HG03442 (cell line): ENCODE data around the gene NLRC3.
"Not testable (repeated sequence)": the region's sequence is repeated elsewhere in the genome, so short reads cannot be mapped to it uniquely, and the experiment has no call there.

Experiments
- ATAC-seq: cut with Tn5 transposase; IDR thresholded peaks from one replicate; pipeline ENCODE4 v1.9.1; 2021; ENCODE audit warnings: mild to moderate bottlenecking, moderate library complexity; ENCODE audit not compliant: unreplicated experiment

Gene NLRC3, protein sequence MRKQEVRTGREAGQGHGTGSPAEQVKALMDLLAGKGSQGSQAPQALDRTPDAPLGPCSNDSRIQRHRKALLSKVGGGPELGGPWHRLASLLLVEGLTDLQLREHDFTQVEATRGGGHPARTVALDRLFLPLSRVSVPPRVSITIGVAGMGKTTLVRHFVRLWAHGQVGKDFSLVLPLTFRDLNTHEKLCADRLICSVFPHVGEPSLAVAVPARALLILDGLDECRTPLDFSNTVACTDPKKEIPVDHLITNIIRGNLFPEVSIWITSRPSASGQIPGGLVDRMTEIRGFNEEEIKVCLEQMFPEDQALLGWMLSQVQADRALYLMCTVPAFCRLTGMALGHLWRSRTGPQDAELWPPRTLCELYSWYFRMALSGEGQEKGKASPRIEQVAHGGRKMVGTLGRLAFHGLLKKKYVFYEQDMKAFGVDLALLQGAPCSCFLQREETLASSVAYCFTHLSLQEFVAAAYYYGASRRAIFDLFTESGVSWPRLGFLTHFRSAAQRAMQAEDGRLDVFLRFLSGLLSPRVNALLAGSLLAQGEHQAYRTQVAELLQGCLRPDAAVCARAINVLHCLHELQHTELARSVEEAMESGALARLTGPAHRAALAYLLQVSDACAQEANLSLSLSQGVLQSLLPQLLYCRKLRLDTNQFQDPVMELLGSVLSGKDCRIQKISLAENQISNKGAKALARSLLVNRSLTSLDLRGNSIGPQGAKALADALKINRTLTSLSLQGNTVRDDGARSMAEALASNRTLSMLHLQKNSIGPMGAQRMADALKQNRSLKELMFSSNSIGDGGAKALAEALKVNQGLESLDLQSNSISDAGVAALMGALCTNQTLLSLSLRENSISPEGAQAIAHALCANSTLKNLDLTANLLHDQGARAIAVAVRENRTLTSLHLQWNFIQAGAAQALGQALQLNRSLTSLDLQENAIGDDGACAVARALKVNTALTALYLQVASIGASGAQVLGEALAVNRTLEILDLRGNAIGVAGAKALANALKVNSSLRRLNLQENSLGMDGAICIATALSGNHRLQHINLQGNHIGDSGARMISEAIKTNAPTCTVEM

DNA sequence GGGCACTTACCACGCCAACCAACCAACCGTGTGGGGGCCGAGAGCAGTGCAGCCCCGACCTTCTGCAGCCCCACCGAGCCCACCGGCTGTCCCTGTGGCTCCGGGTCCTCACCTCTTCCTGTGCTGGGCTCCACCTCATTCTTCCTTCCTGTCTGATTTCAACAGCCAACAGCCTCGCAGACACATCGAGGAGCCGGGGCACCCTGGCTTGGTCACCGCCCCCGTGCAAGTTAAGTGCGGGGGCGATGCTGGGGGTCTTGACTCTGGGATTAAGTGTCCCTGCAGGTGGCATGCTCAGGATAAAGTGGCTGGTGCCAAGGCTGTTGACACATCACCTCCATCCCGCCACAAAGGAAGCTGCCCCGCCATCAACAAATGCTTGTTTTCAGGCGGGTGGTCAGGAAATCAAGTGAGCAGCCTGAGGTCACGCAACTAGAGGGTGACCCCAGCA is at the start of gene NLRC3:
NLRC3 (minus strand) TSS at position 102 of the 451 bp plus-strand sequence. CDS start 12,367 bp downstream, outside the sequence.
- no peak for ATAC-seq

DNA sequence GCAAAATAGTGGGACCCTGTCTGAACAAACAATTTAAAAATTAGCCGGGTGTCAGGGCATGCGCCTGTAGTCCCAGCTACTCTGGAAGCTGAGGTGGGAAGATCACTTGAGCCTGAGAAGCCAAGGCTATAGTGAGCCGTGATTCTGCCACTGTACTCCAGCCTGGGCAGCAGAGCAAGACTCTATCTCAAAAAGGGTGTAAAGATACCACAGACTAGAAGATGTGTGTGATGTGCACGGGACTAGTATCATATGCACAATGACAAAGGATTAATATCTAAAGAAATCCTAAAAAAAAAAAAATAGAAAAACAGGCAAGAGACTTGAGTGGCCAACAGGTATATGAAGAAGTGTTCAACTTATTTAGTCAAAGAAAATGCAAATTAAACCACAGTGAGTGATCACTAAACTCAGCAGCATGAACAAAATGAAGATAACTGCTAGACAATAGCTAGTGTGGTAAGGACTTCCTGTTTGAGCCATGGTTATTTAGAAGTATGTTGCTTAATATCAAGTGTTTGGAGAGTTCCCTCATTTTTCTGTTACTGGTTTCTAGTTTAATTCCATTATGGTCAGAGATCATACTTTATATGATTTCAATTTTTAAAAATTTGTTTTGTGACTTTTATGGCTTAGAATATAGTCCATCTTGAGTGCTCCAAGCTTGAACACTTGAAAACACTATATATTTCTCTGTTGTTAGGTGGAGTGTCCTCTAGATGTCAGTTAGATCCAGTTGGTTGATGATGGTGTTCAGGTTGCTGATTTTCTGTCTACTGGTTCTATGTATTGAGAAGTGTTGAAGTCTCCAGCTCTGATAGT is 48.9 kb upstream of the NLRC3 start:
- ATAC-seq = no peak

DNA sequence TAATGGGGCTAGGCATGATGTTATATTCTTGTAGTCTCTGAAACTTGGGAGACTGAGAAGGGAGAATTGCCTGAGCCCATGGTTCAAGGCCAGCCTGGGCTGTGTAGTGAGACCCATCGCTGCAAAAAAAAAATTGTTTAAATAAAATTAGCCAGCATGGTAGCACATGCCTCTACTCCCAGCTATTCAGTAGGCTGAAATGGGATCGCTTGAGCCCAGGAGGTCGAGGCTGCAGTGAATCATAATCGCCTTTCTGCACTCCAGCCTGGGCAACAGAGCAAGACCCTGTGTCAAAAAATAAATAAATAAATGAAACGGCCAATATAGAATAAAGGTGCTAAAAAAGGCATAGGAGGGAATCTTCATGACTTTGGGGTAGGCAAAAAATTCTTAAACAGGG is 48.1 kb upstream of the NLRC3 start:
- no peak for ATAC-seq

DNA sequence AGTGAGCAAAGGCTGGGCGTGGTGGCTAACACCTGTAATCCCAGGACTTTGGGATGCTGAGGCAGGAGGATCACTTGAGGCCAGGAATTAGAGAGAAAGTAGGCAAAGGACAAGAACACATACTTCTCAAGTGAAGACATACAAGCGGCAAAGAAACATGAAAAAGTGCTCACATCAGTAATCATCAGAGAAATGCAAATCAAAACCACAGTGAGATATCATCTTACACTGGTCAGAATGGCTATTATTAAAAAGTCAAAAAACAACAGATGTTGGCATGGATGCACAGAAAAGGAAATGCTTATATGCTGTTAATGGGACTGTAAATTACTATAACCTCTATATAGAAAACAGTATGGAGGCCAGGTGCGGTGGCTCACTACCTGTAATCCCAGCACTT is 46.4 kb upstream of the NLRC3 start:
- no peak for ATAC-seq

DNA sequence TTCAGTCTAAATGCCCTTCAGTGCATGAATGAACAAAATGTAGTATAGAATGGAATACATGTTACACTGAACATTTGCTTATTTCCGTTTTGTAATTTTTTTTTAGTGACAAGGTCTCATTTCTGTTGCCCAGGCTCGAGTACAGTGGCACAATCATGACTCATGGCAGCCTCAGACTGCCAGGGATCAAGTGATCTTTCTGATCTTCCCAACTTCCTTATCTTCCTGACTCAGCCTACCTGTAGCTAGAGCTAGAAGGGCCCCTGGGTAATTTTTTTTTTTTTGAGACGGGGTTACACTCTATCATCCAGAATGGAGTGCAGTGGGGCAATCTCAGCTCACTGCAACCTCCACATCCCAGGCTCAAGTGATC is 41.6 kb upstream of the NLRC3 start:
- ATAC-seq = no peak

DNA sequence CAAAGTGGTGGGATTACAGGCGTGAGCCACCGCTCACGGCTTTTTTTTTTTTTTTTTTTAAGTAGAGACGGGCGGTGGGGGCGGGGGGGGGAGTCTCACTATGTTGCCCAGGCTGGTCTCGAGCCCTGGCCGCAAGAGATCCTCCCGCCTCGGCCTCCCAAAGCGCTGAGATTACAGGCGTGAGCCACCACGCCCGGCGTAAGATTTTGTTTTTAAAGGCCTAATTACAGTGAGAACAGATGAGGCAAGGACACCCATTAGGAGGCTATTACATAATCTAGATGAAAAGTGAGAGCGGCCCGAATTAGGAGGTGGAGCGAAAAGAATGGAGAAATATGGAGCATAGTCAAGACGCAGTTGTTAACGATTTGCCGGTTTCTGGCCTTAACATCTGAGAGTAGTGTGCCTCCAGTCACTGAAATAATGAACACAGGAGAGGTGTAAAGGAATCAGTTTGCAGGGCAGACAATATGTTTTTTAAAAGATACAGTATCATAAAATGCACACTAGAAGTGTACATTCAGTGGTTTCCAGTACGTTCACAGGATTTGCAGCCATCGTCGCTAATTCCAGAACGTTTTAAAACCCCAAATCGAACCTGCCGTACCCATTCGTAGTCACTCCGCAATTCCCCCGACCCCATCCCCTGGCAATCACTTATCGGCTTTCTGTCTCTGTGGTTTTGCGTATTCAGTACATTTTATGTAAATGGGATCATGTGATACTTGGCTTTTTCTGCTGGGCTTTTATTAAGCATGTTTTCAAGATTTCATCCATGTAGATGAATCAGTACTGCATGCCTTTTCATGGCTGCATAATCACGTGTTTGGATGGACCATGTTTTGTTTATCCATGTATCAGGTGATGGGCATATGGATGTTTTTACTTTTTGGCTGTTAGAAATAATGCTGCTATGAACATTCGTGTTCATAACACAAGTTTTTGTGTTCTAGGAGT is 35.6 kb upstream of the NLRC3 start:
- ATAC-seq = no peak

DNA sequence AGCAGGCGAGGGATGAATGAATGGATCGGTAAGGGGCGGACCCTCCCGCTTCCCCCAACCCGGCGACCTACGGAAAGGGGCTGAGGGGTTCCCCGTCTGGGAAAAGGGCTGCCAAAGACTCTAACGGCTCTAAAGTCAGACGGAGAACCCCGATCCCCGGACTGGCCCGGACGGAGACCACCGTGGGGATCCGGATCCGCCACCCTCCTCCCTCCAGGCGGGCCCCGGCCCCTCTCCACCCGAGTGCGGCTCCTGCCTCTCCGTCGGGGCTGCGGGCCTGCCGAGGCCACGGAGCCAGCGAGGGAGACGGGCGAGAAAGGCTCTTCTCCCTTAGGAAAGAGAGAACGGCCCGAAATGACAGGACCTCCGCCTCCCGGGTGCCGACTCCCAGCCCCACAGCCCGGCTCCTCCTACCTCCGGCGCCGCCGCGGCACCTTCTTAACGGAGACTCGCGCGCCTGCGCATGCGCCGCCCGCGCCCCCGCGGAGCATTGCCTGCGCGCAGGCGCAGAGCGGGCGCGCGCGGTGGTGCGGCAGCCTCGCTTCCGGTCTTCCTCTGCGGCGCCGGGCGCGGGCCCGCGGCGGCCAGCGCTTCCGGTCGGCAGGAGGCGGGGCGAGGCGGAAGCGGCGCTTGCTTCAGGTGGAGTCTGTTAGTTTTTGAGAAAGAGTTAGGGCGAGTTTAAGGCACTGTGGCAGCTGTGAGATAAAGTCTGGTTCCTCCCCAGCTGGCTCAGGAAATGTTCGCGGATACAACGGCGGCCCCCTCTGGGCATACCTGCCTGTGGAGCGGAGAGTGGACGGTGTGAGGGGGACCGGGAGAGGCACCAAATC is 34.2 kb upstream of the NLRC3 start, which contains the start of gene SLX4:
SLX4 (minus strand) TSS at position 461 of the 830 bp plus-strand sequence. CDS start 2,642 bp downstream, outside the sequence.
- peak; percentile 79 for ATAC-seq

DNA sequence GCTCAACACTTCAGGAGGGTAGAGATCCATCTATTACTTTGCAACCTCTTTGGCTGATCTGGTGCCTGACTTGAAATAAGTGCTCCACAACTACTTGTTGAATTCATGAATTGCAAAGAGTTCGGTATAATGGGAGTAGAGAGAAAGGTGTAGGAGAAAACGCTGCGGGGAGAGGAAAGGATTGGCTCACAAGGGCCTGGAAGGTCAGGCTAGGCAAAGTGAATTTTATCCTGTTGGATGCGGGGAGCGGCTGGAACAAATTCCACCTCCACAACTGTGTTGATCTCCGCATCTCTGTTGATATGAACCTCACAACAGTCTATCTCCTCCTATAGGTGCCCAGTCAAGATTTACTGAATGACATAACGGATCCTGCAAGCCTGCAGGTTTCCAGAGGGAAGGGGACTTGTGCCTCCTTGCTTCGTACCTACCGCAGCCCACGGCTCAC is 33.5 kb upstream of the NLRC3 start:
- ATAC-seq = no peak

DNA sequence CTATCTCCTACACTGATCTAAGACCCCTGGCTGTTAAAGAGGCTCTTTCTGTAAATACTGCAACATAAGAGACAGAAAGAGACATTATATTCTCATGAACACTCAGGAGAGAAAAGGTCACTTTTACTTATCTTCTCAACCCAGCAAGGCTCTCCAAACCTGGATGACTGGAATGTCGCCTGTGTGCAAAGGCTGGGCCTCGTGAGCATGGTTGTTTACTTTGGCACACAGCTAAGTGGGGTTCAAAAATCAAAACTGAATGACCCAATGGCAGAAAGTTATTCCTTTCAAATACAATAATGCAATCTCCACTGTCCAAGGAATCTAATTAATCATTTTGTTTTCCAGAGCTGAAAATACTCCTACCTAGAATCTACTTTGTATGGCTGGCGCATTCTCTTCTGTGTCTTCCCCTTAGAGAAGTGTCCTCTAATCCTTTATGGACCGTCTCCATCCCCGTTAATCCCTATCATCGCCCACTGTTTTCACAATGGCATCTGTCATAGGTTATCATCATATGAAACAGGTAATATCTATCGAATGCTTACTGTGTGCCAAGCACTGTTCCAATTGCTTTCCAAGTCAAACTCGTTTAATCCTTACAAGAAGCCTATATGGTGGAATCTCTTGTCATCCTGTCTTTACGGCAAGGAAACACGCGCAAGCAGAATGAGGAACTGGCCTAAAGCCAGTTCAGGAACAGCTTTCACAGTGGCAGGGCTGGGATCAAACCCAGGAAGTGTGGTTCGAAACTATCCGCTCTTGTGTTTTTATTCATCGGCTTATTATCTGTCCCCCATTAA is 32.9 kb upstream of the NLRC3 start:
- no peak for ATAC-seq

DNA sequence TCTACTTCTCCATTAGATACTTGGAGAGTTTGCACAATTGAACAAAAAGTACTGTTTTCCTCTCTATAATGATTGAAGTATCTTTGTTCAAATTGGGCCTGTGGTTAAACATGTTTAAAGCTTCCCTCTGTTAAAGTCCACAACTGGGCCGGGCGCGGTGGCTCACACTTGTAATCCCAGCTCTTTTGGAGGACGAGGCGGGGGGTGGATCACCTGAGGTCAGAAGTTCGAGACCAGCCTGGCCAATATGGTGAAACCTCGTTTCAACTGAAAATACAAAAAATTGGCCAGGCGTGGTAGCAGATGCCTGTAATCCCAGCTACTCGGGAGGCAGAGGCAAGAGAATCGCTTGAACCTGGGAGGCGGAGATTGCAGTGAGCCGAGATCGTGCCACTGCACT is 31.8 kb upstream of the NLRC3 start:
- not testable (repeated sequence) for ATAC-seq

DNA sequence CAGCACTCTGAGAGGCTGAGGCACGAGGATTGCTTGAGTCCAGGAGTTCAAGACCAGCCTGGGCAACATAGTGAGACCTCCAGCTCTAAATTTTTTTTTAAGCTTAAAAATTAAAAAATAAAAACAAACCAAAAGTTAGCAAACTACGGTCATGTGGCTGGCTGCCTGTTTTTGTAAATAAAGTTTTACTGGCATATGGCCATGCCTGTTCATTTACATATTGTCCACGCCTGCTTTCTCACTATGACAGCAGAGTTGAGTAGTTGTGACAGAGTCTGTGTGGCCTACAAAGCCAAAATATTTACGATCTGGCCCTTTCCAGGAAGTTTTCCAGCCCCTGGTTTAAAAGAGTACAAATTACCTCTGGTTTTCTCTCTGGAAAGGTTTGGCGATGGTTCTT is 30.9 kb upstream of the NLRC3 start:
- ATAC-seq = no peak

DNA sequence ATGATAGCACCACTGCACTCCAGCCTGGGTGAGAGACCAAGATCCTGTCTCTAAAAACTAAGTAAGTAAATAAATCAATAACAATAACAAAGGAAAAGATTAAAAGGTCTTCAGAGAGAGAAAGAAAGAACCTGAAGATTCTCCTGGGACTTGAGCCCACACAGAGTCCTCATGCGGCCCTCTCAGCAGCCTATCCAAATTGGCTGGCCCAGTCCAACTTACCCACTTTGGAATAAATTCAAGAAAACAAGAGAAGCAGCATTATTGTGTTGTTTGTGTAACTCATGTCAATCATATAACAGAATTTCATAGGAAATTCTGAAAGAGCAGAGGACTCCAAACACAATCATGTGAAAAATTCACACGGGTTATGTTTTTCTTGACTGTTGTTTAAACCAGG is 30.4 kb upstream of the NLRC3 start:
- ATAC-seq = no peak

DNA sequence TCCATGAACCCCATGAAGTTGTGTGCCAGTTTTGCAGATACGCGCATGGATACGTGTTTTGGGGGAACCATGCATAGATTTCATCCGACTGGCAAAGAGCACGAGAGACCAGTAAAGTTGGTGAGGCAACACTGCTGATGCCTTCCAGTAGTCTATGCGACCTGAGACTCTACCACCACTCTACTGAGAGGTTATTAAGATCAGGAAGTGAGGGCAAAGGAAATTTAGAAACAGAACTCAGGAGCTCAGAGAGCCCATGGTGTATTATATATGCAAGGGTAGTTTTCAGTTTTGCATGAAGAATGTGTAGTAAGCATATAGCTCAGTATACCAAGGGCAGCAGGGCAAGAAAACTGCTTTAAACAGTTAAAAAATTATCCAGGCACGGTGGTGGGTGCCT is 30.0 kb upstream of the NLRC3 start:
- no peak for ATAC-seq

DNA sequence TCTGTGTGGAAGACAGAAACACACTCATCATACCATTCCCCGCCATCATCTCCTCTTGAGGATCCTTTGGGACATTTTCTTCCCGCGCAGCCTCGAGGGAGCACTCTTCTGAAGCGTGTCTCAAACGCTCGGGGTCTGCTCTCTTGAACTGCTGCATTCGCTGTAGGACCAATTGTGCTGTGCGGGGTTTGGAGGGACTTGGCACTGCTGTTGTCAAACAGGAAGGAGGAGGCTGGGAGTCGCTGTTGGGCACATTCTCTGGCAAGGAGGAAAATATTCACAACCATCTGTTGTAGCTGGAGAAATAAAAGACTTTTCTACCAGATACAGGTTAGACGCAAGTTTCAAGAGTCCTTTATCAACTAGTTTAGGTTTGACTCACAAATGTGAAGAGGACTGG is 29.2 kb upstream of the NLRC3 start:
- ATAC-seq = no peak

DNA sequence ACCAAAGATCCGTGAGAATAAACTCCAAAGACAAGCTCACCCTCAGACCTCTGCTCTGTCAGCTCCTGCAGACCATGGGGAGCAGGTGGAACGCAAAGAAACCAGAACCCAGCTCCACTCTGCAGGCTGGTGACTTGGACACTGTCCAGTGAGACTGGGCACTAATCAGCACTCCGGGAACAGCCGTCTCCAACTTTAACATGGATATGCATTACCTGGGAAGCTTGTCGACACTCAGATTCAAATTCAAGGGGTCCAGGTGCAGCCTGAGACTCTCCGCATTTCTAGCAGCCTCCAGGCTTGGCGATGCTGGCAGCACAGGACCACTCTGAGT is 25.1 kb upstream of the NLRC3 start:
- no peak for ATAC-seq

DNA sequence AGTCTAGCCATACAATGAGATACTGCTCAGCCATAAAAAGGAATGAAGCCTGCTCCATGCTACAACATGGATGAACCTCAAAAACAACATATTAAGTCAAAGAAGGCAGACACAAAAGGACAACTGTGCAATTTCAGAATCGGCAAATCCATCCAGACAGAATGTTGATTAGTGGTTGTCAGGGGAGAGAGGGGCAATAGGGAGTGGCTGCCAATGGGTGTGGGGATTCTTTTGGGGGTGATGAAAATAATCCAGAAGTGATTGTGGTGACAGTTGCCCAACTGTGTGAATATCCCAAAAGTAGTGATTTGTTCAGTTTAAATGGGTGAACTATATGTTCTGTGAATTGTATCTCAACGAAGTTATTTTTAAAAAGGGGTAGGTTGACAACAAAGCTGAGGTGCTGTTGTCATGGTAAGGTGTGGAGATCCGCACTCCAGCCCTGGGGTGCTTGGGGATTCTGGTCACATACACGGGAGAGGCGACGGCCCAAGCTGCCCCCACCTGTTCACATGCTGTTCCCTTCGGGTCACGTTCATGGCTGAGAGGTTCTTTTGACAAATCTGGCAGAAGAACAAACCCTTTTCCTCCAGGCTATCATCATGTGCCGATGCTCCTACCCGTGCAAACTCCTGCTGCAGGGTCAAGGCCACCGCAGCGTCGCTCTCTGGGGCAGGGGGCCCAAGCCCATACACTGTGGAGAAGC is 24.6 kb upstream of the NLRC3 start:
- ATAC-seq = no peak

DNA sequence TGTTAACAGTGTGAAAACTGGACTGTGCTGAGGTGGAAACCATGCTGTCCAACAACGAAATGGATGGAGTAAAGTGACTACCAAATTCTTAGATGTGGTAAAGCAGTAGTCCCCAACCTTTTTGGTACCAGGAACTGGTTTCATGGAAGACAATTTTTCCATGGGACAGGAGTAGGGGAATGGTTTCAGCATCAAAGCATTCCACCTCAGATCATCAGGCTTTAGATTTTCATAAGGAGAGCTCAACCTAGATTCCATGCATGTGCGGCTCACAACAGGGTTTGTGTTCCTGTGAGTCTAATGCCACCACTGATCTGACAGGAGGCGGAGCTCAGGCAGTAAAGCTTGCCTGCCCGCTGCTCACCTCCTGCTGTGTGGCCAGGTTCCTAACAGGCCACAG is 22.7 kb upstream of the NLRC3 start:
- no peak for ATAC-seq
